GM19193 (cell line): Measurements from ENCODE around the gene KMT5C.

Experiments used
- POLR2A ChIP-seq: IDR thresholded peaks from 4 replicates; pipeline ENCODE4 v1.6.1; 2011; ENCODE audit not compliant: insufficient read depth, insufficient read length; ENCODE audit errors: extremely low read depth

Gene KMT5C

DNA sequence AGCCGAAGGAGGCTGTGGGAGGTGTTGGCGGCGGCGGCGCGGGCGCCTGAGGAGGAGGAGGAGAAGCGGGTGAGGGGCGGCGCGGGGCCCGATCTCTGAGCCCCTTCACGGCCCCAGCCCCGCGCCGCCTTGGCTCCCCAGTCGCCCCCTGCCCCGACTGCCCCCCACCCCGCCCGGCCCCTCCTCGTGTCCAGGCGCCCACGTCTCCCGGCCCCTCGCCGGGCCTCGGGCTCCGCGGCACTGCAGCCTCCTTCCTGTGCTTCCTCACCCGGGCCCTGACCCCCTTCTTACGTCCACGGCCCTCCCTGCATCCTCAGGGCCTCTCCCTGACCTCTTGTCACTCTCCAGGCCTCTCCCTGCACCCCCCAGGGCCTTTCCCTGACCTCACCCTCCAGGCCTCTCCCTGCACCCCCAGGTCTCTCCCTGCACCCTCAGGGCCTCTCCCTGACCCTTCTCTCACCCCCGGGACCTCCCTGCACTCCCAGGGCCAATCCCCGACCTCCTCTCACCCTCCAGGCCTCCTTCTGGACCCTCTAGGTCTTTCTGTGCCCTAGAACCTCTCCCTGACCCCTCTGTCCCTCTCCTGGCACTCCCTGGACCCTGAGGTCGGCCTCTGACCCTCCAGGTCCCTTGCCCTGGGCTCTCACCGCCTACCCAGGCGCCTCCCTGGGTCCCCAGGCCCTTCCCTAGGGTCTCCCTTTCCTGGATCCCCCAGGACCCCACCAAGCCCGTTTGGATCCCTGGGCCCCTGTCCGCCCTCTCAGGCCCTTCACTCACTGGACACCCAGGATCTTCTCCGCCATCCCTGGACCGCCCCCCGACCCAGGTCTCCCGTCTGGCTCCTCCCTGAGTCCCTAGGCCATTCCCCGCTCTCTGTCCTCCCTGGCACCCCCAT lies 460 bp downstream of the KMT5C start:
- TF ChIP-seq POLR2A: peak; percentile 66

DNA sequence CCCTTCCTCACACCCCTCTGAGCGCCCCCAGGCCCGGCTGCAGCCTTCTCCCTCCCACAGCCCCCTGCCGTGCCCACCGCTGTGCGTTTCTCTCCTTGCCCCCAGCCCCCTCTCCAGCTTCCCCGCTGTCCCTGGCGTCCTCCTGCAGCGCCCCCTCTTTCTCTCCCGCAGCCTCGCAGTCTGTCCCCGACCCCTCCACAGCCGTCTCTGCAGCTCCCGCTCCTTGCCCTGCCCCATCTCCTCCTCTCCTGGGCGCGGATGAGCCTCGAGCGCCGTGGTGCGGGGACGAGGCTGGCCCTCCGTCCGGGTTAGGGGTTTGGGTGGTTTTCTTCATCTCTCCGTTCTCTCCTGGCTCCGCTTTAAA lies 1.1 kb downstream of the KMT5C start:
- TF ChIP-seq POLR2A: no peak

DNA sequence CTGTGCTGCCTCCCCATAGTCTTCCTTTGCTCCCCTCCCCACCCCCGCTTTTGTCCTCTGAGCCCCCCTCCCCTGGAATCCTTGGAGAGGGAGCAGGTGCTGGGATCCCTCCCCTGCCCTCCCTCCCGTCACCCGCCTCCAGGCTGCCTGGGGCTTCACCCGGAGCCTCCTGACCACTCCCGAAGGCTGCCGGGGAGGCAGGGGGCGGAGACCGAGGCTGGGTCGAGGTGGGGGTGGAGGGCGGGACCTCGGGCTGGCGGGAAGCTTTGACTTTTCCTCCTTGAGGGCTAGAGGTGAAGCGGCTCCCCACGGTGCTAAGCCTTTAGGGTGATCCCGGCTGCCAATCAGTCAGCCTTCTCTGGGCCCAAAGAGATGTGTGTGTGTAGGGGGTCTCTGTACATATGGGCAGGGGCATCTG lies 1.5 kb downstream of the KMT5C start:
- no peak for TF ChIP-seq POLR2A

DNA sequence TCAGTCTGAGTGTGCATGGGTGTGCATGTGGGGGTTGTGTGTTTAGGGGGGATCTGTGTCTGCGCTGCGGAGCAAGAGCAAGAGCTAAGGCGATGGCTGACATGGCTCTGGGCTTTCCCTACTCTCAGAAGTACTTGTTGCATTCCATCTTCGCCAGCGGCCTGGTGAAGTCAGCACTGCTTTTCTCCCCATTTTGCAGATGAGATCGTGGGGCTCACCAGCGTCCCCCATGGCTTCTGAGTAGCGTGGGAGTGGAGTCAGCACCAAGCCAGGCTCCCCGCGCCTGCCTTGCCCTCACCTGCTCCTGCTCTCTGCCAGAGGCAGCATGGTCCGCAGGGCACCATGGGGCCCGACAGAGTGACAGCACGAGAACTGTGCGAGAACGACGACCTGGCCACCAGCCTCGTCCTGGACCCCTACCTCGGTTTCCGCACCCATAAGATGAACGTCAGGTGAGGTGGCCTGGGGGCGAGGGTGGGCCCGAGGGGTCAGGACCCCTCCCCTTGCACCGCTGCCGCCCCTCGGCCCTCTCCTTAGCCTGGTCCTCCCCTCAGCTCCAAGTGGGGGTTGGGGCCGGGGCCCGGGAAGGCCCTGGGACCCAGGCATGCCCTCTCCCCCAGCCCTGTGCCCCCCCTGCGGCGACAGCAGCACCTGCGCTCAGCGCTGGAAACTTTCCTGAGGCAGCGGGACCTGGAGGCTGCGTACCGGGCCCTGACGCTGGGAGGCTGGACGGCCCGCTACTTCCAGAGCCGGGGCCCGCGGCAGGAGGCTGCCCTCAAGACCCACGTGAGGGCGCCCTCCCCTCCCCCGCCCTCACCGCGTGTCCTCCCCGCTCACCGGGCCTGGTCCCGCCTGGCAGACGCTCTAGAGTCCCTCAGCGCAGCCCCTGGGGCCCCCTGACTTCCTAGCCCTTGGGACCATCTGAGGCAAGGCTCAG lies 2.2 kb downstream of the KMT5C start:
- no peak for TF ChIP-seq POLR2A

DNA sequence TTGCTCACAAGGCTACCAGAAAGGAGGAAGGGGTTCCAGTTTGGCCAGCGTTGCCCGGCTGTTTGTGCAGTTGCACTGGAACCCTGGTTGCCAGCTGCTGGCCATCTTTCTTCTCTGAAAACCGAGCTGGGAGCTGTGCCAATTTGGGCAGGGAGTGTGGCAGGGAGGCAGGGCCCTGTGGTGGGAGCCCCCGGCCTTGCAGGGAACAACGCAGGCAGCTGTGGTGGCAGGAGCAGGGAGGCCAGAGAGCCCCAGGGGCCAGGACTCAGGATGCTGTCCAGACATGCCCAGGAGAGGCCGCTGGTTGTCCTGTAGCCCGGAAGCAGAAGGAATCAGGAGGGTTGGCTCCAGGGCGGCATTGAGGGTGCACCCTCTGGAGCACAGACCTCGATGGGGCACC lies 4.8 kb downstream of the KMT5C start:
- TF ChIP-seq POLR2A: no peak

DNA sequence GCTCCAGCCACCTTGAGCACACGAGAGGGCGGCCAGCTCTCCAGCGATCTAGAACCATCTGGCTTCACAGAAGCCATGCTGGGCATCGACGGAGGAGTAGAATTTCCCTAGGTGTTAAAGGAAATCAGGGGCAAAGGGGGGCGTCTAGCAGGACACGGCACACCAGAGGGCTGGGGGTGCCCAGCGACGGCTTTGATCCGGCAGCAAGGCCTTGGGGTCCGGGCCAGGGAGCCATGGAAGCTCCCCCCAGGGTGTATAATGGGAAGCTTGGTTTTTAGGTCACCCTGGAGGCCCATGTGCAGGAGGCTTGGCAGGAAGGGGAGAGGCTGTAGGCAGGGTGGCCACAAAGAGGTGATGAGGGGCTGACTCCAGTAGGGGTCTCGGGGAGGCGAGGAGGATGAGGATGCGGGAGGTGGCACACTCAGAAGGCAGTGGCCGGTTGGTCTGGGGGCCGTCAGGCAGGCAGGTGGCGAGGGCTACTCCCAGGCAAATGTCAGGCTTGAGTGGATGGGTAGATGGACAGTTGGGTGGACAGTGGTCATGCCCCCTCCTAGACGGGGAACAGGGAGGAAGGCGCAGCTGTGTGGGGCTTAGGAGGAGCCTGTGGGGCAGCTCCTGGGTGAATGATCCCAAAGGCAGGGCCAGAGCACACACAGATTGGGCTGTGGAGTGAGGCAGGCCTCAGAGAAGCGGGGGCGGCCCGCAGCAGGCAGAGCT lies 5.6 kb downstream of the KMT5C start:
- TF ChIP-seq POLR2A: no peak

DNA sequence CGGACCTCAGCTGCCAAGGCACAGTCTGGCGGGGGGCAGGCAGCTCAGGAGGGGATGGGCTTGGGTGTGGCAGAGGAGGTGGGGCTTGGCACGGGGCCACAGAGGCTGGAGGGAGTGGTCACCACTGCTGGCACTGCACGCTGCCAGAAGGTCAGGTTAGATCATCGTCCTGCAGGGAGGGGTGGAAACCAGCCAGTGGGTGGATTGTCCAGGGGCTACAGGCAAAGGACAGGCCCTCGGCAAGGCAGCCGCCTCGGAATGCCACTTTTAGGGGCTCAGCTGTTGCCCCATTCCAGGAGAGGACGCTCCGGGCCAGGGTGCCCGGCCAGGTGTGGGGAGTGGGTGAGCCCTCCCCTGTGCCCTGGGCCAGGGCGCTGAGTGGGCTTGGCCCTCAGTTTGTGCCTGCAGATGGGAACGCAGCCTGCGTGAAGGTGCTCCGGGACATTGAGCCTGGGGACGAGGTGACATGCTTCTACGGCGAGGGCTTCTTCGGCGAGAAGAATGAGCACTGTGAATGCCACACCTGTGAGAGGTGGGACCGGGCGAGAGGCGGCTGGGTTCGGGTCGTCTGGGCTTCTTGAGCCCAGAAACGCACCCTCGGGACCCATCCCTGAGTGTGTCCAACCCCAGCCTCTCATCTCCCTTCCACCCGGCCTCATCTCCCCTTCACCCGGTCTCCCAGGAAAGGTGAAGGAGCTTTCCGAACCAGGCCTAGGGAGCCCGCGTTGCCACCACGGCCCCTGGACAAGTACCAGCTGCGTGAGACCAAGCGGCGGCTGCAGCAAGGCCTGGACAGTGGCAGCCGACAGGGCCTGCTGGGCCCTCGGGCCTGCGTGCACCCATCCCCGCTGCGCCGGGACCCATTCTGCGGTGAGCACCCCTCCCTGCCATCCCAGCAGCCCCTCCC lies 6.4 kb downstream of the KMT5C start:
- no peak for TF ChIP-seq POLR2A

DNA sequence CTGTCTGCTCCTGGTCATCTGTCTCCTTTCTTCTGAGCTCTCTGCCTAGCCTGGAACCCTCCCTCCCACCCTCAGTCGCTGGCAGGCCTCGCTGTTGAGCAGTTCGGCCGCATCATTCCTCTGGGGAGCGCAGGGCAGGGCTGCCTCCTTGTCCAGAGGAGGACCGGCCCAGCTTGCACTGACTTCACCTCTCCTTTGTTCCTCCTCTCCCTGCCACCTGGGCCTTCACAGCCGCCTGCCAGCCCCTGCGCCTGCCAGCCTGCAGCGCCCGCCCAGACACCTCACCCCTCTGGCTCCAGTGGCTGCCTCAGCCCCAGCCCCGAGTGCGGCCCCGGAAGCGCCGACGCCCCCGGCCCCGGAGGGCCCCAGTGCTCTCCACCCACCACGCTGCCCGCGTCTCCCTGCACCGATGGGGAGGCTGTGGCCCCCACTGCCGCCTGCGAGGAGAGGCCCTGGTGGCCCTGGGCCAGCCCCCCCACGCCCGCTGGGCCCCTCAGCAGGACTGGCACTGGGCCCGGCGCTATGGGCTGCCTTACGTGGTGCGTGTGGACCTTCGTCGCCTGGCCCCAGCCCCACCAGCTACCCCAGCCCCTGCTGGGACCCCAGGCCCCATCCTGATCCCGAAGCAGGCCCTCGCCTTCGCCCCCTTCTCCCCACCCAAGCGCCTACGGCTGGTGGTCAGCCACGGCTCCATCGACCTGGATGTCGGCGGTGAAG lies 7.2 kb downstream of the KMT5C start:
- TF ChIP-seq POLR2A: no peak

DNA sequence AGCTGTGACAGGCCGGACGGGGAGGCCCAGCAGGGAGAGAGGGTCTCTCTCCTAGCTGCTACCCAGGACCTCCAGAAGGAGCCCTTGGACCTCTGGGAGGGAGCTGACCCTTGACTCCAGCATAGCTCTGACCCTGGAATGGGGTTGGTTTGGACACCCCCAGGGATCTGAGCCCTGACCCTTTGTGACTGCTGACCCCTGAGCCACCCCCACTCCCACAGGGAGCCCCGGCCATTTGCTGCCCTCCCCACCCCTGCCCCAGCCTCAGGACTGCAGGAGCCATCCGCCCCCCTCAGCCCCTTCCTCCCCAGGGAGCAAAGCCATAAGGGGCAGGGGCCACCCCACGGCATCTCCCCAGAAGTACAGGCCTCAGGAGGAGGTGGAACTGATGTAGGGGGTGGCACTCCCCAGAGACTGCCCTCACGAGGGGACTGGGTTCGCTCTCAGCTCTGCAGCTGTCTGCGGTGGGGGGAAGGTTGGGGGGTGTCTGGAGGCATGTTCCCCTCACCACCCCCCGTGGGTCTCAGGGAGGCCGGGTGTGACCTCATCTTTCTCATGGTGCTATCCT lies 7.8 kb downstream of the KMT5C start:
- TF ChIP-seq POLR2A: no peak

DNA sequence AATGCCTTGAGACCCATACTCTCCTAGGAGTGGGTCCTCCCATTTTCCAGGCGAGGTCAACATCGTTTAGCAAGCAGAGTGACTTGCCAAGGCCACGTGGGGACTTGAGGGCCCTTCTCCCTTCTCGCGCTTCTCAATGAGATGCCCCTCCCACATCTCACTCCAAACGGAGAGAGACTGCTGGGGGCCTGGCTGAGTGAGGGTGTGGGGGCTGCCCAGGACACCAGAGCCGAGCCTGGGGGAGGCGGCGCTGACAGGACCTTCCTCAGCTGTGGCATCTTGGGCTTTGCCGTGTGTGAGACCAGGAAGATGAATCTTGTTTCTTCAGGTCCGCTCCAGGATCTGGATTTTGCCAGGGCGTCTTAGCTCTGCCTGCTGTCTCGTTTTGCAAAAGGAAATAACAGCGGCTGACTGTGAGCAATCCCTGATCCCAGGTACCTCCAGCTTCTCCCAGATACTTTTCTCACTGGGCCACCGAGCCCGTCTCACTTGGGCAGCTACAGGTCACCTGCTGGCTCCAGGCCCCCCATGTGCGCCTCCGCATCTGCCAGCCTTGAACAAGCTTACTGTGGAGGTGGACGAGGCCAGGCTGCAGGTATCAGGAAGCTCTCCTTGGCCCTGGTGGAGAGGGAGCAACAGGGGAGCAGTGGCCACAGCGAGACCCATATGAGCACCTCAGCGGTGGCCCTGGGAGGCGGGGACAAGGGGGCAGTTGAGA lies 8.8 kb downstream of the KMT5C start:
- no peak for TF ChIP-seq POLR2A

DNA sequence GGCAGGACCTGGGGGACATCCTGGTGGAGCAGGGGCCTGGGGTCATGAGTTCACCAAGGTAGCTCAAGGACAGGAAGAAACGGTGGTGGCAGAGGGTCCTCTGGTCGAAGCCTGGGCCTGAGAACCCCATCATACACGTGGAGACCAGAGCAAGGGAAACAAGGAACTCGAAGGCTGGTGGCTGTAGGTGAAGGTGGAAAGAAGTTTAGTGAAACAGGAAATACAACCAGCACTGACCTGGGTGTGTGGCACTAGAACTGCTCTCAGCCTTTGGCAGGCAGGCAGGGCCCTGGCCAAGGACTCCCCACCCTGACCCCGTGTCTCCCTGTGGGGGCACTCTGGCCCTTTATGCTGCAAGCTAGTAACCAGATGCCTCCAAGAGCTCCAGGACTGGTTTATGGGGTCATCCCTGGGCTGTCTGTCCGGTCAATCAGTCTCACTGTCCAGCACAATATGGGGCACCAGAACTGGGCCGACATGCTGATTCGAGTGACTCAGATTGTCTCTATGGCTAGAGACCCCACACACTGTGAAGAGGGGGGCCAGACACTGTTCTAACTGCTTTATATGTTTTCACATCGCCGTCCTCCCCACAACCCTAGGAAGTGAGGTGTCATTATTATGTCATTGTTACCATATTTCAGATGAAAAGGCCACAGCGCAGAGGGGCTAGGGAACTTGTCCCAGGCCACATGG lies 11.1 kb downstream of the KMT5C start:
- no peak for TF ChIP-seq POLR2A

DNA sequence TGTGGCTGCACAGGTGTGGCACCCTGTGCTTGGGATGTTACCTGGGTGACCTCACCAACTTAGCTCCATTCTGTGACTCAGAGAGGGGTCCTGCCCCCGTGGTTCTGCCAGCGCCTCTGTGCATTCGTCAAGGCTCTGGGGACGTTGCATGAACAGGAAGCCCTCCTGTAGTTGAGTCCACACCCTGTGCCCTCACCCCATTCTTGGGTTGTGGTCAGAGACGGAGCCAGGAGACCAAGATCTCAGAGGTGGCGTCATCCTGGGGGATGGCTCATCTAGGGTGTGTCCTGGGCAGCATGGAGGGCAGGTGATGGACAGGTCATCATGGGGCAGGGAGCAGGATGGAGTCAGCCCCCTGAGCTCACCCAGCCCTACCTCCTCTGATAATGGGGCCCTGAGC lies 12.4 kb downstream of the KMT5C start:
- TF ChIP-seq POLR2A: no peak
